Measurements from ENCODE around the gene LGMN. TPM values are rescaled to one million over a fixed set of nuclear protein-coding genes. Genes with fewer than 3 reads are reported as not detected.

The LGMN gene
- total and polyA plus RNA-seq, 2 experiments from 2014 or later = 205 to 243 TPM

DNA sequence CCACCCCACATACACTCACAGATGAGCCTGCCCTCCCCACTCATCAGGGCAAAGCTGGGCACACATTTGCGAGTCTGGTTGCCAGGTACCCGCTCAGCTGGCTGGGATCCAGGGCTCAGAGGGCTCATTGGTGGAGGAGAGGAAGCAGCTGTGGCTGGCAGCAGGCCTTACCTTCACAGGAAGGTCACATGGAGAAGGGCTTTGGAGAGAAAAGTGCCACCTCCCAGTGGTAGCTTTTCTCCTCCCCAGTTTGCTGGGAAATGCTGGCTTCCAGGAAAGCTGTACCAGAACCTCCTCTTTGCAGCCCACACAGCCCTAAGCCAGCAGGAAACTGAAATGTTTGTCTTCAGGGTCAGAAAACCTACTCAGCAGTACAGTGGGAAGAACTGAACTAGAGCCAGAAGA, 55.6 kb downstream of the LGMN start:
- TF ChIP-seq, protein P1, sequence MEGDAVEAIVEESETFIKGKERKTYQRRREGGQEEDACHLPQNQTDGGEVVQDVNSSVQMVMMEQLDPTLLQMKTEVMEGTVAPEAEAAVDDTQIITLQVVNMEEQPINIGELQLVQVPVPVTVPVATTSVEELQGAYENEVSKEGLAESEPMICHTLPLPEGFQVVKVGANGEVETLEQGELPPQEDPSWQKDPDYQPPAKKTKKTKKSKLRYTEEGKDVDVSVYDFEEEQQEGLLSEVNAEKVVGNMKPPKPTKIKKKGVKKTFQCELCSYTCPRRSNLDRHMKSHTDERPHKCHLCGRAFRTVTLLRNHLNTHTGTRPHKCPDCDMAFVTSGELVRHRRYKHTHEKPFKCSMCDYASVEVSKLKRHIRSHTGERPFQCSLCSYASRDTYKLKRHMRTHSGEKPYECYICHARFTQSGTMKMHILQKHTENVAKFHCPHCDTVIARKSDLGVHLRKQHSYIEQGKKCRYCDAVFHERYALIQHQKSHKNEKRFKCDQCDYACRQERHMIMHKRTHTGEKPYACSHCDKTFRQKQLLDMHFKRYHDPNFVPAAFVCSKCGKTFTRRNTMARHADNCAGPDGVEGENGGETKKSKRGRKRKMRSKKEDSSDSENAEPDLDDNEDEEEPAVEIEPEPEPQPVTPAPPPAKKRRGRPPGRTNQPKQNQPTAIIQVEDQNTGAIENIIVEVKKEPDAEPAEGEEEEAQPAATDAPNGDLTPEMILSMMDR (IDR thresholded peaks at IDR 0.05; ENCODE audit: low read depth, low read length) = no peak
- DNase-seq (ENCODE audit: low read depth in 1 of 2, low spot score in 1 of 2) = peak in 1 of 2 donors; percentile 66
- no peak overlapping the region for H3K27ac ChIP-seq
- no peak overlapping the region for H3K4me3 ChIP-seq
- peaks cover 11% of the 10 kb centered on the region for H3K27me3 ChIP-seq
- H3K4me1 ChIP-seq (ENCODE audit: low read depth) = no peaks in the 10 kb centered on the region
- H3K9me3 ChIP-seq (ENCODE audit: low read depth) = no peaks in the 10 kb centered on the region
- no peaks in the 10 kb centered on the region for H3K36me3 ChIP-seq

DNA sequence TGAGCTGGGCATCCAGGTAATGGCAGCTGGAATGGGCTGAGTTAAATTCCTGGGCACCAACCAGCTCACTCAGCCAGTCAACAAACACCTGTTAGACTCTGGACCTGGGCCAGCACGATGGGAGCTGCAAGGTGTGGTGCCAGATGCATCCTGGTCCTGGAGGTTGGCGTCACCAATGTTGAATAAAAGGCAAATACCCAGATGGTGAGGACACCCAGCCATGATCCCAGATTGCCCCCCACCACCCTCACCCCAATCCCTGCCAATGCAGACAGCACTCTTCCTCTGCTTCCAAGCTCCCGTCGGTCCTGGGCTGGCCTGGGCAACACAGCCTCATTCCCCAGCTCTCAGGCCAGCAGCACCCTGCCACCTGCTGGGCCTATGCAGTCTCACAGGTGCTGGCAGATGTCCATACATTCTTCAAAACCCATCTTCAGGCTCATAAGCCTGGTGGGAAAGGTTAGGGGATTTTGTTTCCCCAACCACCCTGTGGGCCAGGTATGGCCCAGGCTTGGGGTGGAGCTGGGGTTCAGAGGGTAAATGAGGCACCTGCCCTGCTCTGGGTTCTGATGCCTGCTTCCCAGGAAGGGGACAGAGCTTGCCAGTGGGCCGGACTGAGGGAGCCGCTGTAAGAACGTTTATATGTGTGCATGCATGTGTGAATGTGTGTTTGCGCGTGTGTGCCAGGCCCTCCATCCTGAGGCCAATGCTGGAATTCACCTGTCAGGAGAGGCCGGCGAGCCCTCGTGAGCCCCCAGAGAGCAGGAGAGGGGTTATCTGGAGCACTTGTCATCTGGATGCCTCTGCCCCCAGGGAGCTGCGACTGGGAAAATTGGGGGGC, 58.0 kb downstream of the LGMN start:
- Histone ChIP-seq H3K9me3 (ENCODE audit: low read depth) (no peaks in the 10 kb centered on the region), H3K4me1 (ENCODE audit: low read depth) (no peaks in the 10 kb centered on the region), H3K4me3 (no peak overlapping the region), H3K27me3 (peaks cover 18% of the 10 kb centered on the region), H3K27ac (no peak overlapping the region), H3K36me3 (no peaks in the 10 kb centered on the region)
- peak; percentile 64 to 69 for DNase-seq (ENCODE audit: low read depth in 1 of 2, low spot score in 1 of 2)
- TF ChIP-seq, protein P1 (IDR thresholded peaks at IDR 0.05; ENCODE audit: low read depth, low read length) = peak; percentile 50

DNA sequence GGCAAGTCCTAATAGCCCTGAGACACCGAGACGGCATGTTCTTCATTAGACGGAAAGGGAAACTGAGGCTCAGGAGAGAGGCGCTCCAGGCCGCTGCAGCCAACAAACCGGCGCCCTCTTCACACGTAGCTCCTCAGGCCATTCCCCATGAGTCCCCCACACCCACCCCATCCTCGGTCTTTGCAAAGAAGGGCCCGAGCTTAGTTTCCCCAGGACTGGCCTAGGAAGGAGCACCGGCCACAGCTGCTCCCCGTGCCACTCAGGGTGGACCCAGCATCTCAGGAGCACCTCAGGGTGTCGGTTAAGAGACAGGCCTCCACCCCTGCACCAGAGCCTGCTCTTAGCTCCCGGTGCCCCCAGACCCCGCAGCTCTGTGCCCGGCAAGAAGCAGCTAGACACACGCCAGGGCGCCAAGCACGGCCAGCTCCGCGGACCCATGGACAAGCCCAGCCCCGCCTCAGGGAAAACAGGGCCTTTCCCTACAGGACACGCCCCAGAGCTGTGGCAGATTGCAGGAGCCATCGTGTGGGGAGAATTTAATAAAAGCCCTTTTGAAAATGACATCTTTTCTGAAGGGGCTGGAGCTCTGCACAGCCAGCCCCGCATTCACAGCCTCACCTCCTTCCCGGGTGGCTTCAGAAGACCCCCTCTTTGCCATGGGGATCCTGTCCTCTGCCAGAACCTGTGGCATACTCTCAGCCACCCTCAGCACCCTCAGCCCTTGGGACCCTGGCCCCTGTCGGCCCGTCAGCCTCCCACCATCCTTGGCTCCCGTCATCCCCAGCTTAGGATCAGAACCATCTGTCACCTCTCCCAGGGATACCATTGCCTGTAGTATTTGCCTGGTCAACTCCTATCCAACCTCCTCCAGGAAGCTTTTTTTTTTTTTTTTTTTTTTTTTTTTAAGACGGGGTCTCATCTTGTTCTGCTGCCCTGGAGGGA, 59.7 kb downstream of the LGMN start:
- TF ChIP-seq, protein P1 (IDR thresholded peaks at IDR 0.05; ENCODE audit: low read depth, low read length) = no peak
- Histone ChIP-seq H3K4me3 (no peak overlapping the region), H3K9me3 (ENCODE audit: low read depth) (no peaks in the 10 kb centered on the region), H3K27ac (no peak overlapping the region), H3K27me3 (peaks cover 18% of the 10 kb centered on the region), H3K36me3 (no peaks in the 10 kb centered on the region), H3K4me1 (ENCODE audit: low read depth) (no peaks in the 10 kb centered on the region)
- no peak for DNase-seq (ENCODE audit: low read depth in 1 of 2, low spot score in 1 of 2)

DNA sequence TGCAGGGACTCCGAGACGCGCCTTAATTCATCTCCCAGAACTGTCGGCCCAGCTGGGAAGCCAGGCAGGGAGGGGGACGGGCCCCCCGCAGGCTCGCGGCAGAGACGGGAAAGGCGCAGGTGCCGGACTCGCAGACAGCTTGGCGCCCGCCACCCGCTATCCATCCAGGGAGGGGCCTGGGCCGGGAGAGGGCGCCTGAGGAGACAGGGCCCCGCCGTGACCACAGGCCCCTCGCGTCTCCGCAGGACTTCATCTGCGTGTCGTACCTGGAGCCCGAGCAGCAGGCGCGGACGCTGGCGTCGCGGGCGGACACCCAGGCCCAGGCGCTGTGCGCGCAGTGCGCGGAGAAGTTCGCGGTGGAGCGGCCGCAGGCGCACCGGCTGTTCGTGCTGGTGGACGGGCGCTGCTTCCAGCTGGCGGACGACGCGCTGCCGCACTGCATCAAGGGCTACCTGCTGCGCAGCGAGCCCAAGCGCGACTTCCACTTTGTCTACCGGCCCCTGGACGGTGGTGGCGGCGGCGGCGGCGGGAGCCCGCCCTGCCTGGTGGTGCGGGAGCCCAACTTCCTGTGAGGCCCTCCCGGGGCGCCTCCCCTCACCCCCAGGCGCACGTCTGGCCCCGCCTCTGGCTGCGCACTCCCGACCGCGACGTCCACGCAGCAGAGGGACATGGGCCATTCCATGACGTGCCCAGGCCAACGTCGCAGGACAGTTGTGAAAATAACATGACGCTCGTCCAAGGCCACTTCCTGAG, 60.6 kb downstream of the LGMN start:
- peak; percentile 25 to 61 for DNase-seq (ENCODE audit: low read depth in 1 of 2, low spot score in 1 of 2)
- Histone ChIP-seq H3K36me3 (no peaks in the 10 kb centered on the region), H3K4me1 (ENCODE audit: low read depth) (no peaks in the 10 kb centered on the region), H3K4me3 (peak overlapping the region; percentile 32), H3K9me3 (ENCODE audit: low read depth) (no peaks in the 10 kb centered on the region), H3K27ac (no peak overlapping the region), H3K27me3 (peaks cover 18% of the 10 kb centered on the region)
- TF ChIP-seq, protein P1 (IDR thresholded peaks at IDR 0.05; ENCODE audit: low read depth, low read length) = no peak

DNA sequence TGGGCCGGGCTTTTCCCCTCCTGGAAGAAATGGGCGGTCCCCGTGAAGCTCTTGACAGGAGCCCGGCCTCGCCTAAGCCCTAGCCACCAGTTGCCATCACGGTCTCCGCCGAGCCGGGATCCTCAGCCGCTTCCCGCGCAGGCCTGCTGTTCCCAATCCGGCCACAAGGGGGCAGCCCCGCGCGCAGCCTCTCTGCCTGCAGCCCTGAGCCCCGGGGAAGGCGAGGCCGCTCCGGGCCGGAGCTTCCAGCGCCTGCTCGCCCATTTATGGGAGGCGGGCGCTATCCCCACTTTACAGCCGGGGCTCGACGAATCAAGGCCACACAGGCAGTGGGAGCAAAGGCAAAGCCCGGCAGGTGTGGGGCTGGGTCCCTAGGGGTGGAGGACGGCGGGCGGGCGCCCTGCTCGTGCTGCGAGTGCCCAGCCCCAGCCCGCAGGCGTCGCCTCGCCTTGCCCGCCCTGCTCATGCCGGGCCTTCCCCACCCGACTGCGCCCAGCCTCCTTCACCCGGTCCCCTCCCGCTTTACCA, 61.5 kb downstream of the LGMN start:
- H3K27ac ChIP-seq = no peak overlapping the region
- peak overlapping the region; percentile 32 for H3K4me3 ChIP-seq
- H3K9me3 ChIP-seq (ENCODE audit: low read depth) = no peaks in the 10 kb centered on the region
- TF ChIP-seq, protein P1 (IDR thresholded peaks at IDR 0.05; ENCODE audit: low read depth, low read length) = peak; percentile 95
- DNase-seq (ENCODE audit: low read depth in 1 of 2, low spot score in 1 of 2) = peak; percentile 78 to 84
- no peaks in the 10 kb centered on the region for H3K36me3 ChIP-seq
- peaks cover 18% of the 10 kb centered on the region for H3K27me3 ChIP-seq
- H3K4me1 ChIP-seq (ENCODE audit: low read depth) = no peaks in the 10 kb centered on the region
